Measurements from ENCODE around the gene AEBP1. TPM values are rescaled to one million over a fixed set of nuclear protein-coding genes. Genes with fewer than 3 reads are reported as not detected.
A peak's percentile ranks its signal among the peaks of the same experiment; 100 is the strongest.

AEBP1 gene
- total and polyA plus RNA-seq, 4 experiments from 2014 or later, result 0.20 to 7.8 (median 5.0) TPM

- Mint-ChIP-seq H3K4me3 (no peak overlapping the region), H3K36me3 (peaks cover 23 to 65% of the 10 kb centered on the region in 2 donors), H3K27ac (peak overlapping the region in 1 of 7 donors; percentile 24), H3K27me3 (no peaks in the 10 kb centered on the region), H3K4me1 (peaks cover 10 to 28% (median 19%) of the 10 kb centered on the region in 4 donors), H3K9me3 (peaks cover 0 to under 1% (median 0%) of the 10 kb centered on the region in 8 donors)
- intact Hi-C loops (cut with micrococcal nuclease), result no loop called here
- Histone ChIP-seq H3K36me3 (ENCODE audit: insufficient read depth, low read length) (peaks cover 55% of the 10 kb centered on the region), H3K27me3 (ENCODE audit: insufficient read depth, low read length) (no peaks in the 10 kb centered on the region), H3K4me1 (ENCODE audit: insufficient read depth, low read length) (peaks cover 19% of the 10 kb centered on the region), H3K9me3 (ENCODE audit: control insufficient read depth in 1 of 2, low read length in 2 of 2) (no peaks in the 10 kb centered on the region), H3K4me3 (ENCODE audit: low read length in 2 of 2) (no peak overlapping the region), H3K27ac (ENCODE audit: low read depth, low read length) (no peak overlapping the region)
- DNase-seq, result no peak
- POLR2A ChIA-PET (ENCODE audit: partially characterized antibody), result interaction anchor here (0.8 to 1.5 kb wide), 2 partner anchors 10 to 31 kb away, joined by 3 to 7 read pairs; partner anchors contain the start of gene PGAM2
- CTCF ChIA-PET (ENCODE audit: partially characterized antibody), result interaction anchor here (0.7 kb wide), 1 partner anchor 764 kb away, joined by 3 read pairs; no protein-coding TSS in a partner anchor
Observed at GRCh38 chr7:44076101-44076895, 27.8 kb upstream of the AEBP1 start.

GRCh38 chr7:44077061-44077460 lies 27.1 kb upstream of the AEBP1 start:
- peaks cover 23 to 68% of the 10 kb centered on the region in 2 donors for H3K36me3 Mint-ChIP-seq
- POLR2A ChIA-PET (ENCODE audit: partially characterized antibody), result no interaction called here

DNA sequence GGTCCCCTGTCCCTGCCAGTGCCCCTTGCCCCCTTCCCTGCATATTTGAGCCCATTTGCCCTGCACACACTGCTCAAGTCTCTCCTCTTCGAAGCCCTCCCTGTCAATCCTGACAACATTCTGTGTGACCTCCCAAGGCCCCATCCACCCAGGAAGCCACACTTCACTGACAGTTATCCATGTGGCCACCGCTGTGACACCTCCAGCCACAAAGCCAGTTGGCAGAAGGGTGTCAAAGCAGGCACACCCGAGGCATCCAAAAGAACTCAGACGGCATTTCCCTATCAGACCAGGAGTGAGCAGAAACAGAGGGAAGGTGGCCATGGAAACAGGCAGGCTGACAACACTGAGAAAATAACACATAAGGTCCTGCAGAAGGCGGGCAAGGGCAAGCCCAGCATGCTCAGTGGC lies 26.5 kb upstream of the AEBP1 start:
- intact Hi-C loops (cut with micrococcal nuclease), result no loop called here
- Mint-ChIP-seq H3K27me3 (no peaks in the 10 kb centered on the region), H3K36me3 (peaks cover 20 to 63% of the 10 kb centered on the region in 2 donors), H3K4me1 (peaks cover 11 to 31% (median 19%) of the 10 kb centered on the region in 4 donors), H3K9me3 (peaks cover 0 to 2% (median 0%) of the 10 kb centered on the region in 8 donors), H3K27ac (peak overlapping the region in 3 of 7 donors; percentile 19 to 48 (median 29)), H3K4me3 (no peak overlapping the region)
- DNase-seq, result no peak
- ChIA-PET CTCF (ENCODE audit: partially characterized antibody) (no interaction called here), POLR2A (ENCODE audit: partially characterized antibody) (interaction anchor here (0.7 kb wide), 1 partner anchor 13 kb away, joined by 4 read pairs; no protein-coding TSS in a partner anchor)
- Histone ChIP-seq H3K27me3 (ENCODE audit: insufficient read depth, low read length) (no peaks in the 10 kb centered on the region), H3K9me3 (ENCODE audit: control insufficient read depth in 1 of 2, low read length in 2 of 2) (no peaks in the 10 kb centered on the region), H3K27ac (ENCODE audit: low read depth, low read length) (no peak overlapping the region), H3K36me3 (ENCODE audit: insufficient read depth, low read length) (peaks cover 53% of the 10 kb centered on the region), H3K4me1 (ENCODE audit: insufficient read depth, low read length) (peaks cover 23% of the 10 kb centered on the region), H3K4me3 (ENCODE audit: low read length in 2 of 2) (no peak overlapping the region)

More at GRCh38 chr7:44077061-44077460, 27.1 kb upstream of the AEBP1 start:
- no peak for DNase-seq
- CTCF ChIA-PET (ENCODE audit: partially characterized antibody), result no interaction called here
- peaks cover 23% of the 10 kb centered on the region for H3K4me1 ChIP-seq (ENCODE audit: insufficient read depth, low read length)
- no peak overlapping the region for H3K27ac ChIP-seq (ENCODE audit: low read depth, low read length)
- no peak overlapping the region for H3K4me3 ChIP-seq (ENCODE audit: low read length in 2 of 2)
- Mint-ChIP-seq H3K27ac (no peak overlapping the region), H3K27me3 (no peaks in the 10 kb centered on the region), H3K9me3 (peaks cover 0 to 2% (median 0%) of the 10 kb centered on the region in 8 donors), H3K4me1 (peaks cover 11 to 31% (median 23%) of the 10 kb centered on the region in 4 donors), H3K4me3 (no peak overlapping the region)
- peaks cover 55% of the 10 kb centered on the region for H3K36me3 ChIP-seq (ENCODE audit: insufficient read depth, low read length)
- no peaks in the 10 kb centered on the region for H3K27me3 ChIP-seq (ENCODE audit: insufficient read depth, low read length)
- no peaks in the 10 kb centered on the region for H3K9me3 ChIP-seq (ENCODE audit: control insufficient read depth in 1 of 2, low read length in 2 of 2)
- intact Hi-C loops (cut with micrococcal nuclease), result no loop called here

DNA sequence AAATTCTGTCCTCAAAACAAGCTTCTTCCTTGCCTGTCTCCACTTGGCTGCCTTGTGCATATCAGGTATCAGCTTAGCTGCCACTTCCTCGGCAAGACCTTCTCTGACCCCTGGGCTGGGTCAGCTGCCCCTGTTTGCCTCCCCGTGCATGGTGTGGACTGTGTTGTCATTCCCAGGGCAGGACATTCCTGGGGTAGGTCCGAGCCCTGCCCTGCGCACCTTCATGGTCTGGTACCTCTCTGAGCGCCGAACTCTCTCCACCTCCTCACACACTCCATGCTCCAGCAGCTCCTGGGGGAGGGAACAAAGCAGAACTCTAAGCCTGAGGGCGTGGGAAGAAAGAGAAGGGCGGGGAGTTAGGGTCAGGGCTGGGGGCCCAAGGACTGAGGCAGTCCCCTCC lies 25.6 kb upstream of the AEBP1 start:
- no peak overlapping the region for H3K27ac ChIP-seq (ENCODE audit: low read depth, low read length)
- H3K9me3 ChIP-seq (ENCODE audit: control insufficient read depth in 1 of 2, low read length in 2 of 2), result no peaks in the 10 kb centered on the region
- Mint-ChIP-seq H3K4me1 (peaks cover 13 to 37% (median 20%) of the 10 kb centered on the region in 4 donors), H3K36me3 (peaks cover 20 to 56% of the 10 kb centered on the region in 2 donors), H3K27me3 (no peaks in the 10 kb centered on the region), H3K9me3 (peaks cover 0 to 2% (median 0%) of the 10 kb centered on the region in 8 donors), H3K27ac (peak overlapping the region in 2 of 7 donors; percentile 53 to 59), H3K4me3 (no peak overlapping the region)
- peaks cover 23% of the 10 kb centered on the region for H3K4me1 ChIP-seq (ENCODE audit: insufficient read depth, low read length)
- H3K36me3 ChIP-seq (ENCODE audit: insufficient read depth, low read length), result peaks cover 48% of the 10 kb centered on the region
- intact Hi-C loops (cut with micrococcal nuclease), result no loop called here
- no peaks in the 10 kb centered on the region for H3K27me3 ChIP-seq (ENCODE audit: insufficient read depth, low read length)
- no peak overlapping the region for H3K4me3 ChIP-seq (ENCODE audit: low read length in 2 of 2)
- DNase-seq, result no peak
- ChIA-PET CTCF (ENCODE audit: partially characterized antibody) (no interaction called here), POLR2A (ENCODE audit: partially characterized antibody) (interaction anchor here (0.7 to 3.5 kb wide), 3 partner anchors 12 to 34 kb away, joined by 4 to 29 read pairs (median 5); partner anchors contain the start of gene DBNL)

- no peak overlapping the region for H3K27ac ChIP-seq (ENCODE audit: low read depth, low read length)
- Mint-ChIP-seq H3K36me3 (peaks cover 20 to 53% of the 10 kb centered on the region in 2 donors), H3K9me3 (peaks cover 0 to 2% (median 0%) of the 10 kb centered on the region in 8 donors)
Observed at GRCh38 chr7:44079331-44080021, 24.7 kb upstream of the AEBP1 start.

DNA sequence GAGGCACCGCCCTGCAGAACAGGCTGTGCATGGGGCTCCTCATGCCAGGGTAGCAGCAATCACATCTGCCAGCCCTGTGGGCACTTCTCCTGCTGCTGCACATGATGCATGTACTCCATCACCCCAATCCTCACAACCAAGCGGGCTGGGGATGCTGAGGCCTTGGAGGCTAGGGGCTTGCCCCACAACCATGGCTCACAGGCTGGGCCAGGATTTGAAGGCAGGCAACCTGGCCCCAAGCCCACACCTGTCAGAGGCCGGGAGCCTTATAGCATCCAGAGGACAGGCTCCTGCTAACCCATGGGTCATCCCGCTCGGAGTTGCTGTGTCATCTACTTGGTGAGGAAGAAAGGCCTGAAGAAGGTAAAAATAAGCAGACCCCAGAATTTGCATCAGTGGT lies 24.0 kb upstream of the AEBP1 start:
- peaks cover 16 to 42% (median 20%) of the 10 kb centered on the region in 4 donors for H3K4me1 Mint-ChIP-seq
- H3K9me3 Mint-ChIP-seq, result peaks cover 0 to 2% (median 0%) of the 10 kb centered on the region in 8 donors
- CTCF ChIA-PET (ENCODE audit: partially characterized antibody), result interaction anchor here (1.7 to 1.8 kb wide), 2 partner anchors 8 to 36 kb away, joined by 5 to 8 read pairs; partner anchors contain the start of gene DBNL
- H3K4me1 ChIP-seq (ENCODE audit: insufficient read depth, low read length), result peaks cover 23% of the 10 kb centered on the region
- peaks cover 20 to 48% of the 10 kb centered on the region in 2 donors for H3K36me3 Mint-ChIP-seq
- peaks cover 48% of the 10 kb centered on the region for H3K36me3 ChIP-seq (ENCODE audit: insufficient read depth, low read length)
- no peak overlapping the region for H3K27ac ChIP-seq (ENCODE audit: low read depth, low read length)
- H3K4me3 ChIP-seq (ENCODE audit: low read length in 2 of 2), result no peak overlapping the region
- H3K27ac Mint-ChIP-seq, result peak overlapping the region in 3 of 7 donors; percentile 15 to 92 (median 36)
- no peak for DNase-seq
- POLR2A ChIA-PET (ENCODE audit: partially characterized antibody), result interaction anchor here (0.7 to 3.5 kb wide), 7 partner anchors 12 to 494 kb away, joined by 3 to 32 read pairs (median 5); partner anchors contain the start of genes DBNL, DDX56, NUDCD3 and PGAM2
- H3K27me3 ChIP-seq (ENCODE audit: insufficient read depth, low read length), result no peaks in the 10 kb centered on the region
- H3K27me3 Mint-ChIP-seq, result no peaks in the 10 kb centered on the region
- intact Hi-C loops (cut with micrococcal nuclease), result loop anchor here (5.0 kb wide), 1 partner anchor 492 kb away; the partner anchor contains the start of gene DDX56
- peak overlapping the region in 1 of 8 donors; percentile 17 for H3K4me3 Mint-ChIP-seq
- H3K9me3 ChIP-seq (ENCODE audit: control insufficient read depth in 1 of 2, low read length in 2 of 2), result no peaks in the 10 kb centered on the region

More at GRCh38 chr7:44079331-44080021, 24.7 kb upstream of the AEBP1 start:
- intact Hi-C loops (cut with micrococcal nuclease), result loop anchor here (5.0 kb wide), 1 partner anchor 493 kb away; the partner anchor contains the start of gene DDX56
- no peak for DNase-seq
- H3K4me3 ChIP-seq (ENCODE audit: low read length in 2 of 2), result no peak overlapping the region
- Mint-ChIP-seq H3K4me3 (no peak overlapping the region), H3K27ac (no peak overlapping the region), H3K4me1 (peaks cover 16 to 42% (median 20%) of the 10 kb centered on the region in 4 donors), H3K27me3 (no peaks in the 10 kb centered on the region)
- ChIA-PET CTCF (ENCODE audit: partially characterized antibody) (no interaction called here), POLR2A (ENCODE audit: partially characterized antibody) (interaction anchor here (1.4 to 3.5 kb wide), 2 partner anchors 13 to 35 kb away, joined by 5 to 29 read pairs; partner anchors contain the start of gene DBNL)
- no peaks in the 10 kb centered on the region for H3K9me3 ChIP-seq (ENCODE audit: control insufficient read depth in 1 of 2, low read length in 2 of 2)
- no peaks in the 10 kb centered on the region for H3K27me3 ChIP-seq (ENCODE audit: insufficient read depth, low read length)
- H3K36me3 ChIP-seq (ENCODE audit: insufficient read depth, low read length), result peaks cover 48% of the 10 kb centered on the region
- peaks cover 23% of the 10 kb centered on the region for H3K4me1 ChIP-seq (ENCODE audit: insufficient read depth, low read length)
